Stimulated activated naive CD8-positive, alpha-beta T cell treated with anti-CD3 and anti-CD28 coated beads, Interleukin-15, Interleukin-2, amounts not matched to agents 100 ng/mL and 50 ng/mL, for 24 hours (primary cell): ENCODE measurements around the gene TANGO6.

Source experiments
- H3K27ac Mint-ChIP-seq: one replicate; pipeline ENCODE4 v1.8.0; 2021; ENCODE audit warnings: mild to moderate bottlenecking, mixed read lengths
- H3K27me3 Mint-ChIP-seq: one replicate; pipeline ENCODE4 v1.8.0; 2021; ENCODE audit warnings: mixed read lengths
- H3K36me3 Mint-ChIP-seq: one replicate; pipeline ENCODE4 v1.8.0; 2021; ENCODE audit warnings: low read depth, mixed read lengths
- H3K4me1 Mint-ChIP-seq: one replicate; pipeline ENCODE4 v1.8.0; 2021; ENCODE audit warnings: low read depth, mixed read lengths
- H3K4me3 Mint-ChIP-seq: one replicate; pipeline ENCODE4 v1.8.0; 2021; ENCODE audit warnings: mild to moderate bottlenecking, mixed read lengths
- H3K9me3 Mint-ChIP-seq: one replicate; pipeline ENCODE4 v1.8.0; 2021; ENCODE audit warnings: mixed read lengths

TANGO6 gene

DNA sequence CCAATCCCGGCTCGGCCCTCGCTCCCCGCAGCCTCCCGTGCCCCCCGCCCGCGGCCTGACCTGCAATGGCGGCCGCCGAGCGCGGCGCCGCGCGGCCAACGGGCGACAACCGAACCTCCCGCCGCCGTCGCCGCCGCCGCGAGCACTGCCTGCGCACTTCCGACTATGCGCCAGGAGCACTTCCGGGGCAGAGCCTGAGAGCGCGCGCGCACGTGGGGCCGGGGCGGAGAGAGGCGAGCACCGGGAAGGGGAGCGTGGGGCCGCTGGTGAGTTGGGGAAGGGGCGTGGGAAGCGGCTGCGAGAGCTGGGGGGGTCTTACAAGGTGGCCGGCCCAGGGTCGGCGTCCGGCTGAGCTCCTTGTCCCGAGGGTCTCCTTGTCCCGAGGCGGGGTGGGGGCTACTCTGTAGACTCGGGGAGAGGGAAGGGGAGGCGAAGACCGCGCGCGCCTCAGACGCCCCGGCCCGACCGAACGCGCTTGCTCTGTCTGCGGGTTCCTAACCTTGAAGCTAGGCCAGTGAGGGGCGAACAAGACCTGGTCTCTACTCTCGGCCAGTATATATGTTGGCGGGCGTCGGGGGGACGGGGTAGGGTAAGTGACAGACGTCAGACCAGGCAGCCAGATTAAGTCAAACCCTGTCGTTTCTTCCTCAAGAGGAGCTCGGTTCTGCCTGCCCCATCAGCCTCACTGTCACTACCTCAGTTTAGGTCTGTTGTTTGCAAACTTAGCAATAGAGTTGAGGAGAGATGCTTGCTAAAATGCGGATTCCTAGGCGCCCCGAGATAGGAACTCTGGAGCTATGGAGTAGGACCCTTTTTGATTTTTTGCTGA, 289.3 kb downstream of the TANGO6 start, which contains the start of the genes CHTF8 and UTP4:
TSS of gene CHTF8 (minus strand) at position 165 of the 829 bp plus-strand sequence. CDS start 11,130 bp downstream, outside the sequence.
TSS of gene UTP4 (plus strand) at position 226 of the 829 bp plus-strand sequence. CDS start 811 bp downstream, outside the sequence.
- Mint-ChIP-seq H3K9me3 (no peaks in the 10 kb centered on the region), H3K27ac (peak within 1 kb of the TSS; percentile 94), H3K4me3 (peak within 1 kb of the TSS; percentile 97), H3K4me1 (peaks cover 69% of the 10 kb centered on the region), H3K27me3 (no peaks in the 10 kb centered on the region), H3K36me3 (peaks cover 54% of the 10 kb centered on the region)

- Mint-ChIP-seq H3K27ac (peak overlapping the region; percentile 94), H3K27me3 (no peaks in the 10 kb centered on the region), H3K4me3 (peak overlapping the region; percentile 97), H3K9me3 (no peaks in the 10 kb centered on the region), H3K36me3 (peaks cover 56% of the 10 kb centered on the region), H3K4me1 (peaks cover 60% of the 10 kb centered on the region)
Observed at GRCh38 chr16:69133373-69133954, 290.1 kb downstream of the TANGO6 start.
